Fibroblast of lung (primary cell): ENCODE results near the gene CD48.

Experiments used
- EZH2 ChIP-seq: IDR thresholded peaks from 2 replicates; pipeline ENCODE4 v1.5.1; 2012; ENCODE audit warnings: low read length, control low read depth, mild to moderate bottlenecking; ENCODE audit errors: missing control alignments
- TF ChIP-seq, protein P1 (sequence below), 2 donors: IDR thresholded peaks in 1 of 2; conservative IDR thresholded peaks in 1 of 2; 1 replicate in 1 of 2; 2 replicates in 1 of 2; pipeline ENCODE4 v1.5.1; 2011 to 2012; ENCODE audit warnings: low read length in 2 of 2, control low read depth in 1 of 2, inconsistent platforms in 1 of 2, low read depth in 1 of 2, mild to moderate bottlenecking in 1 of 2

- TF ChIP-seq, protein P1, sequence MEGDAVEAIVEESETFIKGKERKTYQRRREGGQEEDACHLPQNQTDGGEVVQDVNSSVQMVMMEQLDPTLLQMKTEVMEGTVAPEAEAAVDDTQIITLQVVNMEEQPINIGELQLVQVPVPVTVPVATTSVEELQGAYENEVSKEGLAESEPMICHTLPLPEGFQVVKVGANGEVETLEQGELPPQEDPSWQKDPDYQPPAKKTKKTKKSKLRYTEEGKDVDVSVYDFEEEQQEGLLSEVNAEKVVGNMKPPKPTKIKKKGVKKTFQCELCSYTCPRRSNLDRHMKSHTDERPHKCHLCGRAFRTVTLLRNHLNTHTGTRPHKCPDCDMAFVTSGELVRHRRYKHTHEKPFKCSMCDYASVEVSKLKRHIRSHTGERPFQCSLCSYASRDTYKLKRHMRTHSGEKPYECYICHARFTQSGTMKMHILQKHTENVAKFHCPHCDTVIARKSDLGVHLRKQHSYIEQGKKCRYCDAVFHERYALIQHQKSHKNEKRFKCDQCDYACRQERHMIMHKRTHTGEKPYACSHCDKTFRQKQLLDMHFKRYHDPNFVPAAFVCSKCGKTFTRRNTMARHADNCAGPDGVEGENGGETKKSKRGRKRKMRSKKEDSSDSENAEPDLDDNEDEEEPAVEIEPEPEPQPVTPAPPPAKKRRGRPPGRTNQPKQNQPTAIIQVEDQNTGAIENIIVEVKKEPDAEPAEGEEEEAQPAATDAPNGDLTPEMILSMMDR (conservative IDR thresholded peaks at IDR 0.05 in 1 of 2, IDR thresholded peaks at IDR 0.05 in 1 of 2; ENCODE audit: low read depth in 1 of 2, low read length in 2 of 2) = no peak
- TF ChIP-seq EZH2 = no peak
Observed at GRCh38 chr1:160658814-160659193, 52.8 kb downstream of the CD48 start.
